ENCODE results near the gene DENND4C.
"Not testable (repeated sequence)": the region's sequence is repeated elsewhere in the genome, so short reads cannot be mapped to it uniquely, and the experiment has no call there.

DENND4C gene

GRCh38 chr9:19389539-19389938 is 159.0 kb downstream of the DENND4C start:
- DNase-seq; intact Hi-C loops (cut with DNase I): not testable (repeated sequence)

DNA sequence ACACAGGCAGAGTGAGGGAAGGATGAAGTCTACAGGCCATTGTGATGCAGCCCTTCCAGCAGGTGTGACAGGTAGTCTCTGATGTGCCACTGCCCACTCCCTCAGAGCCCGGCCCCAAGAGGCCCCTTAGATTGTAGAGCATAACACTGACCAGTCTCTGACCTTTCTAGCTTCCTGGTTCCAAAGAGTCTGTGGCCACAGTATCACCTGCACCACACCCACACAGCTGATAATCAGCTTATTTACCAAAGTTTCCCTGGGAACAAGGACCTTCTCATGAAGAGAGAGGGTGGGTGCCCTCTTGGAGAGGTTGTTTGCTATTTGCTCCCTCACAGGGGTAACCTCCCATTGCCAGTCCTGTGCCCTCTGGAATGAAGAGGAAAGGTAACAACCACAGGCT is 167.4 kb downstream of the DENND4C start:
- intact Hi-C loops (cut with DNase I) = no loop called here
- no peak for DNase-seq

GRCh38 chr9:19403231-19403630 is 172.7 kb downstream of the DENND4C start:
- DNase-seq; intact Hi-C loops (cut with DNase I): not testable (repeated sequence)

DNA sequence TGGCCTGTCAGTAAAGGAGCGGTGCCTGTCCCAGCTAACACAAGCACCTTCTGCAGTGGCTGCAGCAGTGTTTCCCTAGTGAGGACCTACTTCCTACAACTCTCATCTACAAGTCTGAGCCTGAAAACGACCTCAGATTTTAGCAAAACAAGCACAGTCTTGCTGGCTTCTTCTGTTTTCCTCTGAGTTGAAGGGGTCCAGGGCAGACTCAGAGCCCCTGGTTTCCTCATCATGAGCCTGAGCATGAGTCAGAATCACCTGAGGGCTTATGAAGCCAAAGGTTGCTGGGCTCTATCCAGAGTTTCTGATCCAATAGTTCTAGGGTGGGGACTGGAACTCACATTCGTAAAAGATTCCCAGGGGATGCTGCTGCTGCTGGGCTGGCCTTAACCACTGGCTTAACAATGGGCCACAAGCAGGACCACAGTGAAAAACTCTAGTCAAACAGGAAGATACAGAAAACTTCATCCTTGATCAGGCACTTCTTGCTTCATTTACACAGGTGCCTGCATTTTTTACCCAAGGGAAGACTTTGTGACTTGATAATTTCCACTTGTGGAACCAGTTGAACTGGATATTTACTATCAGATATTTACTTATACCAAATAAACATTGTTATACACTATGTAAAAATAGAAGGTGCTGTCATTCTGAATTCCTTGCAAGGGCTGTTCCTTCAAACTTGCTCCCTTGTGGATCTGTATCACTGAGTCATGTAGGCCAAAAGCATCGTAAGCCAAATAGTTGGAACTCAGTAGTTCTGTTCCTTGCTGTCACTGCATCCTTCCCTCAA is 174.0 kb downstream of the DENND4C start:
- DNase-seq = no peak

GRCh38 chr9:19405771-19406170 is 175.3 kb downstream of the DENND4C start:
- no peak for DNase-seq
- intact Hi-C loops (cut with DNase I) = no loop called here

More for the DNA sequence above, 174.0 kb downstream of the DENND4C start:
- intact Hi-C loops (cut with DNase I) = no loop called here

DNA sequence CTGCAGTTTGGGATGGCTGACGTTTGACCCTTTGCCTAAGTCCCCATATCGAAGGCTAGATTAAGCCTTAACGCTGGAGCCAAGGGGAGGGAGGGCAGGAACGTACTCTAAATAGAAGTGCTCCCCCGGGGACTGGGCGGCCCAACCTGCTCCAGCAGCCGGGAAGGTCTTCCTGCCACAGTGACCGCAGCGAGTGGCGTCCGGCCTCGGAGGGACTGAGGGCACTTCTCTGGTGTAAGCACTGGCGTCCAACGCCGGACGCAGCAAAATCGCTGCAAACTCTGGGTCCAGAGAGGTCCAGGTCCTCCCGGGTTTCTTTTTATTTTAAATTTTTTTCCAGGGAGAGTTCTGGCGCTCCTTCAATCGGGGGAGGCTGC is 177.8 kb downstream of the DENND4C start:
- intact Hi-C loops (cut with DNase I) = no loop called here
- DNase-seq = peak in 11 of 42 donors; percentile 6 to 29 (median 14)

GRCh38 chr9:19408693-19409400 is 178.4 kb downstream of the DENND4C start, which contains the start of gene ACER2:
TSS of gene ACER2 (plus strand) at chr9:19409009. CDS start at chr9:19409085, 76 bp downstream.
- intact Hi-C loops (cut with DNase I) = no loop called here
- peak; percentile 82 to 98 (median 94) for DNase-seq

DNA sequence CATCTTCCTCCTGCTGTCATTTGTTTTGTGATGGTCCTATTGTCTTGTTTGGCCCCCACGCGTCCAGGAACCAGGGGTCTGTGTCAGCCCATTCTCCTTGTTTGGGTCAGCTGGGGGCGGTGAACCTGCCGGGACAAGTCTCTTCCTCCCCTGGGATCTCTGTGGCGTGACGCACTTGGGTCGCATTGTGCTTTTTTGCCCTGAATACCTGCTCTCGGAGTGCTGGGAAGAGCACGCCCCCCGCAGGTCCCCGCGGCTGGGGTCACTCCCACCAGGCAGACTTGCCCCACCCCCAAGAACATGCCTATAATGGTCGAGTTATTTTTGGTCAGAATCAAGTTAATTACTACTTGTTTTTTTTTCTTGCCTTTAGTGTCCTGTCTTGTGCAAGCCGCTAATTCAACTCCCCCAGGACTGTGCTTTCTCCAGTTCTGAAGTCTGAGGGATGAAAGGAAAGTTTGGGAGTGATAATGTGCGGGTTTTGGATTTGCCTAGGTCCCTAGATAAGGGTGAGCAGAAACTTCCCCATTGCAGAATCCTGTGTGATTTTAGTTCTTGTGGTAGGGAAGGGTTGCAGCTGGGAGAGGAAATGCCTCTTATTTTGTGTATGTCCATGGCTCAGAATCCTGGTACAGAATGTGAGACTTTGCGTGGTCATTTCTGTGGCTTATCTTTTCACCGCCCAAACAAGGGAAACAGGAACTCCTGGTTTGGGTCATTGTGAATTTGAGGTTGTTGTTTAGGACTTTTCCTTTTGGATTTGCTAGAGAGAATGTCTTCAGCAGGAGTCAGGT is 179.1 kb downstream of the DENND4C start:
- intact Hi-C loops (cut with DNase I) = no loop called here
- DNase-seq = peak in 17 of 42 donors; percentile 4 to 49 (median 17)

GRCh38 chr9:19410195-19410503 is 179.7 kb downstream of the DENND4C start:
- no peak for DNase-seq
- intact Hi-C loops (cut with DNase I) = no loop called here

- DNase-seq = no peak
- intact Hi-C loops (cut with DNase I) = no loop called here
Observed at GRCh38 chr9:19410594-19410993, 180.1 kb downstream of the DENND4C start.

GRCh38 chr9:19411316-19411715 is 180.8 kb downstream of the DENND4C start:
- intact Hi-C loops (cut with DNase I) = no loop called here
- no peak for DNase-seq

GRCh38 chr9:19413456-19413855 is 183.0 kb downstream of the DENND4C start:
- intact Hi-C loops (cut with DNase I); DNase-seq: not testable (repeated sequence)

- intact Hi-C loops (cut with DNase I) = no loop called here
- no peak for DNase-seq
Observed at GRCh38 chr9:19416143-19416542, 185.7 kb downstream of the DENND4C start.

DNA sequence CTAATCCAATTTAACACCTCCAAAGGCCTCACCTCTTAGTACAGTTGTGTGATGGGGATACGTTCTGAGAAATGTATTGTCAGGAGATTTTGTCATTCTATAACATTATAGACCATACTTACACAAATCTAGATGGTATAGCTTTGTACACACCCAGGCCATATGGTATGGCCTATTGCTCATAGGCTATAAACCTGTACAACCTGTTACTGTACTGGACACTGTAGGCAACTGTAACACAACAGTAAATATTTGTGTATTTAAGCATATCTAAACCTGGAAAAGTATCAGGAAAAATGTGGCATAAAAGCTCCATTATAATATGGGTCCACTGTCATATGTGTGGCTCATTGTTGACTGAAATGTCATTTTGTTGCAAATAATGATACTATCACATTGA is 190.4 kb downstream of the DENND4C start:
- intact Hi-C loops (cut with DNase I) = no loop called here
- no peak for DNase-seq

All from head of caudate nucleus (tissue), 42 donors.